GM23248 (cell line): ENCODE results near the gene MXD1. TPM values are rescaled to one million over a fixed set of nuclear protein-coding genes. Genes with fewer than 3 reads are reported as not detected.
A peak's percentile ranks its signal among the peaks of the same experiment; 100 is the strongest.

Experiments
- DNase-seq: peaks from one replicate; pipeline ENCODE4 v3.0.0-alpha.2; 2015
- H2AFZ ChIP-seq: fragments of 200-600 bp; sonication (generic); 2 replicates; pipeline ENCODE4 v1.6.1; 2016; ENCODE audit warnings: antibody characterized with exemption
- H3F3A ChIP-seq: fragments of 200-600 bp; sonication (generic); 2 replicates; pipeline ENCODE4 v1.6.1; 2016; ENCODE audit warnings: mild to moderate bottlenecking, antibody characterized with exemption, mixed run types; ENCODE audit not compliant: insufficient read depth
- H3K27ac ChIP-seq: fragments of 200-600 bp; sonication (generic); 2 replicates; pipeline ENCODE4 v1.5.1; 2016; ENCODE audit warnings: mild to moderate bottlenecking
- H3K27me3 ChIP-seq: fragments of 200-600 bp; sonication (generic); replicated peaks from 2 replicates; pipeline ENCODE4 v1.6.1; 2016; ENCODE audit warnings: mild to moderate bottlenecking; ENCODE audit not compliant: insufficient read depth
- H3K36me3 ChIP-seq: fragments of 200-600 bp; sonication (generic); 2 replicates; pipeline ENCODE4 v1.6.1; 2016; ENCODE audit warnings: low read depth, mild to moderate bottlenecking
- H3K4me1 ChIP-seq: fragments of 200-600 bp; sonication (generic); 2 replicates; pipeline ENCODE4 v1.6.1; 2016; ENCODE audit warnings: mild to moderate bottlenecking; ENCODE audit not compliant: insufficient read depth
- H3K4me2 ChIP-seq: fragments of 200-600 bp; sonication (generic); one replicate; pipeline ENCODE4 v1.6.1; 2016; ENCODE audit warnings: mild to moderate bottlenecking; ENCODE audit not compliant: unreplicated experiment
- H3K4me3 ChIP-seq: fragments of 200-600 bp; sonication (generic); 2 replicates; pipeline ENCODE4 v1.5.1; 2016; ENCODE audit warnings: mild to moderate bottlenecking
- H3K79me2 ChIP-seq: fragments of 200-600 bp; sonication (generic); 2 replicates; pipeline ENCODE4 v1.6.1; 2016; ENCODE audit warnings: mild to moderate bottlenecking; ENCODE audit not compliant: insufficient read depth
- H3K9ac ChIP-seq: fragments of 200-600 bp; sonication (generic); 2 replicates; pipeline ENCODE4 v1.6.1; 2016; ENCODE audit warnings: mild to moderate bottlenecking
- H3K9me2 ChIP-seq: fragments of 200-600 bp; sonication (generic); 2 replicates; pipeline ENCODE4 v1.6.1; 2016; ENCODE audit warnings: mixed run types, mild to moderate bottlenecking, moderate library complexity; ENCODE audit not compliant: insufficient read depth
- H3K9me3 ChIP-seq: fragments of 200-600 bp; sonication (generic); one replicate; pipeline ENCODE4 v1.6.1; 2017; ENCODE audit warnings: low read depth
- H4K20me1 ChIP-seq: fragments of 200-600 bp; sonication (generic); 2 replicates; pipeline ENCODE4 v1.6.0; 2016; ENCODE audit not compliant: insufficient read depth
- EZH2 ChIP-seq: fragments of 200-600 bp; sonication (generic); IDR thresholded peaks from 2 replicates; pipeline ENCODE4 v1.6.1; 2018; ENCODE audit warnings: antibody characterized with exemption, mild to moderate bottlenecking; ENCODE audit not compliant: insufficient read depth, poor library complexity, severe bottlenecking
- EZH2phosphoT487 ChIP-seq: fragments of 200-600 bp; sonication (generic); IDR thresholded peaks from 2 replicates; pipeline ENCODE4 v1.6.1; 2018; ENCODE audit warnings: antibody characterized with exemption, moderate library complexity, mild to moderate bottlenecking, low read depth; ENCODE audit not compliant: insufficient read depth
- WGBS, 2 experiments: methylation state at CpG; one replicate each; pipeline ENCODE4 v1.1.6; 2015 to 2017; ENCODE audit warnings: low lambda C conversion rate in 2 of 2, low coverage in 1 of 2; ENCODE audit errors: missing lambda C conversion rate in 2 of 2; 5-methylcytosine and 5-hydroxymethylcytosine counted together
- in situ Hi-C: fragments of 300-500 bp; cut with MboI; formaldehyde crosslinking; loops from 2 replicates; pipeline ENCODE4 v1.15.0; 2020
- polyA plus RNA-seq: library from polyadenylated mRNA; unstranded; fragments of >200 nt; fragmentation: Nextera tagmentation; extraction: Ambion mirVana; gene quantifications from 2 replicates; pipeline ENCODE4 v1.2.1, GENCODE V29; 2016
- total RNA-seq: library from RNA; depleted of rRNA; stranded (reverse); fragments of >200 nt; shearing (Covaris generic); gene quantifications from 2 replicates; pipeline ENCODE4 v1.2.3, GENCODE V29; 2014

The MXD1 gene
- total and polyA plus RNA-seq, 2 experiments from 2014 or later: 4.4 to 7.6 TPM

DNA sequence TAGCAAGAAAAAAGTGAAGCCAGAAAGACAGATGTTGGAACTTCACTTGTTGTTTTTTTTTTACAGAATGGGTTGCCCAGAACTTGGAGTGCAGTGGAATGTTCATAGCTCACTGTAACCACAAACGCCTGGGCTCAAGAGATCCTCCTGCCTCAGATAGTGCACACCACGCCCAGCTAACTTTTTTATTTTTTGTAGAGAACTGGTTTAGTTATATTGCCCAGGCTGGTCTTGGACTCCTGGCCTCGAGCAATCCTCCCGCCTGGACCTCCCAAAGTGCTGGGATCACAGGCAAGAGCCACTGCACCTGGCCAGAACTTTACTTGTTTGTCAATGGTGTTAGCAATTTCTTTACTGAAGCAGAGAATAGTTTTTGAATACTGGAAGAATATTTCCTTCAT, 58.4 kb downstream of the MXD1 start:
- TF ChIP-seq EZH2phosphoT487 (no peak), EZH2 (no peak)
- peak; percentile 68 for DNase-seq
- Histone ChIP-seq H3K79me2 (no peaks in the 10 kb centered on the region), H3K9me3 (no peaks in the 10 kb centered on the region), H3K4me1 (0 out of 2 replicates have a peak, but pooled peaks cover 6% of the 10 kb centered on the region), H3K27me3 (no peaks in the 10 kb centered on the region), H3K36me3 (no peaks in the 10 kb centered on the region), H3K4me2 (no peak overlapping the region), H3K27ac (no peak overlapping the region), H3K9ac (no peak overlapping the region), H3F3A (no peaks in the 10 kb centered on the region), H2AFZ (no peak overlapping the region), H4K20me1 (no peaks in the 10 kb centered on the region), H3K9me2 (no peaks in the 10 kb centered on the region), H3K4me3 (no peak overlapping the region)
- in situ Hi-C loops: no loop called here
- WGBS, 2 experiments: 5 to 9% methylated on average over 4 of the region's 4 CpGs

- no peaks in the 10 kb centered on the region for H3K27me3 ChIP-seq
- WGBS, 2 experiments: 75 to 79% methylated on average over 12 of the region's 12 CpGs
- 0 out of 2 replicates have a peak, but pooled peaks cover 6% of the 10 kb centered on the region for H3K4me1 ChIP-seq
- H3F3A ChIP-seq: no peaks in the 10 kb centered on the region
- no peak overlapping the region for H2AFZ ChIP-seq
- H3K4me2 ChIP-seq: no peak overlapping the region
- no peaks in the 10 kb centered on the region for H4K20me1 ChIP-seq
- H3K9ac ChIP-seq: no peak overlapping the region
- no peak overlapping the region for H3K4me3 ChIP-seq
- H3K27ac ChIP-seq: no peak overlapping the region
- TF ChIP-seq EZH2phosphoT487: no peak
- no peak for TF ChIP-seq EZH2
- no peak for DNase-seq
- no peaks in the 10 kb centered on the region for H3K36me3 ChIP-seq
- H3K79me2 ChIP-seq: no peaks in the 10 kb centered on the region
- H3K9me3 ChIP-seq: no peaks in the 10 kb centered on the region
- in situ Hi-C loops: no loop called here
- H3K9me2 ChIP-seq: no peaks in the 10 kb centered on the region
Measured at GRCh38 chr2:69975136-69975852, 60.4 kb downstream of the MXD1 start.

DNA sequence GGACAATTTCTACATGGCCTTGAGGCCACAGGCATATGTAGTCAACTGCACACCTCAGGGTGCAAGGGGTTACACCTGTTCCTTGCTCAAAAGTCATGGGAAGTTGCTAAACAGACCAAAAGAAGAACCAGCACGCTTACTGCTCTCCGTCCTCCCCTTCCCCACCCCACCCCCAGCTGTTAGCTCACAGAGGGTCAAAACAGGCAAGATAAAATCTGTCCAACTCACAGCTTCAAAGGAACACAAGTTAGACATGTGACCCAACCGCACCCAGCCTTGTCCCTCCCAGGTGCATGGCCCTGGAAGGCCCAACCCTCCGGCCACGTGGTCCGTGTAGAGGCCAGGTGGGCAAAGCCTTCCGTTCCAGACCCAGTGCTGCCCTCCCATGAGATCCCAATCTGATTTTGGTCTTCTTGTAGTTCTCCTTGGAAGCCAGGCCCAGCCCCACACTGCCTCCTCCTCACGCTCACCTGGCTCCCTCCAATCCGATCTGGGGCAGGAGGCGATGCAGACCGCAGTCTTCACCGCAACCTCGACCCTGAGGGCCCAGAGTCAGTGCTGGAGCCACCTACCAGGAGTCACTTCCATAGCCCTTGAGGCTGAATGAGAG, 61.0 kb downstream of the MXD1 start:
- in situ Hi-C loops: no loop called here

DNA sequence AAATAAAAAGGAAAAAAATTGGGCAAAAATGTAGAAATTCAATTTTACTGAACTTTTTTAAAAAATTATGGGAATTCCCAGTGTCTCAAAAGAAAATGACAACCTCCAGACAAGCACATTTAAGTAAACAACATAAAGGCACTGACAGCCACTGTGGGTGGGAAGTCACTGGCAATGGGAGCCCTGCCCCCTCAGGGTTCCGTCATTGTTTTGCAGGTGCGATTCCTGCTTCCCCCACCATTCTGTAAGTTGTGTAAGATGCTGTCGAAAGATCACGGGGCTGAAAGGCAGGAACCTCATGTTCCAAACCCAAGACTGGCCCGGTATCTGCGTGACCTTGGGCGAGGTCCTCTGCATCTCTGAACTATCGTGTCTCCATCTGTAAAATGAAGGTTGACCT, 62.3 kb downstream of the MXD1 start:
- no peak for DNase-seq
- 89 to 91% methylated on average over 8 of the region's 8 CpGs for WGBS, 2 experiments
- TF ChIP-seq EZH2phosphoT487 (no peak), EZH2 (no peak)

More for the DNA sequence above, 61.0 kb downstream of the MXD1 start:
- Histone ChIP-seq H3K9ac (no peak overlapping the region), H3K27ac (no peak overlapping the region), H3K4me1 (0 out of 2 replicates have a peak, but pooled peaks cover 6% of the 10 kb centered on the region), H3K4me2 (no peak overlapping the region), H3K27me3 (no peaks in the 10 kb centered on the region), H3F3A (no peaks in the 10 kb centered on the region), H4K20me1 (no peaks in the 10 kb centered on the region), H2AFZ (no peak overlapping the region), H3K9me2 (no peaks in the 10 kb centered on the region), H3K9me3 (no peaks in the 10 kb centered on the region), H3K4me3 (no peak overlapping the region), H3K79me2 (no peaks in the 10 kb centered on the region), H3K36me3 (no peaks in the 10 kb centered on the region)
- WGBS, 2 experiments: 80 to 82% methylated on average over 13 of the region's 13 CpGs
- no peak for DNase-seq
- TF ChIP-seq EZH2phosphoT487: no peak
- TF ChIP-seq EZH2: no peak

More for the DNA sequence above, 62.3 kb downstream of the MXD1 start:
- no peaks in the 10 kb centered on the region for H3K9me2 ChIP-seq
- no peak overlapping the region for H3K9ac ChIP-seq
- H4K20me1 ChIP-seq: no peaks in the 10 kb centered on the region
- in situ Hi-C loops: no loop called here
- no peaks in the 10 kb centered on the region for H3F3A ChIP-seq
- H3K4me2 ChIP-seq: no peak overlapping the region
- no peaks in the 10 kb centered on the region for H3K27me3 ChIP-seq
- no peak overlapping the region for H2AFZ ChIP-seq
- no peak overlapping the region for H3K4me3 ChIP-seq
- no peaks in the 10 kb centered on the region for H3K36me3 ChIP-seq
- H3K4me1 ChIP-seq: 0 out of 2 replicates have a peak, but pooled peaks cover 6% of the 10 kb centered on the region
- H3K27ac ChIP-seq: no peak overlapping the region
- H3K79me2 ChIP-seq: no peaks in the 10 kb centered on the region
- H3K9me3 ChIP-seq: no peaks in the 10 kb centered on the region
